Activated CD4-positive, CD25-positive, alpha-beta regulatory T cell treated with anti-CD3 and anti-CD28 coated beads, Interleukin-2, amount 50 U/mL, for 16 hours (primary cell): Measurements from ENCODE around the gene CAPRIN1.
A peak's percentile ranks its signal among the peaks of the same experiment; 100 is the strongest.

Experiments used
- DNase-seq: peaks from one replicate; pipeline ENCODE4 v3.0.0-alpha.2; 2020; ENCODE audit warnings: low read depth, low spot score

Gene CAPRIN1

GRCh38 chr11:34051349-34052035, at the start of gene CAPRIN1:
CAPRIN1 (plus strand) TSS chr11:34051731; CDS start chr11:34052421, 690 bp downstream.
- peak; percentile 68 for DNase-seq

GRCh38 chr11:34002420-34002819, 49.1 kb upstream of the CAPRIN1 start:
- no peak for DNase-seq

- no peak for DNase-seq
These were observed 47.3 kb upstream of the CAPRIN1 start for GRCh38 chr11:34004236-34004635.

- no peak for DNase-seq
These were observed 44.7 kb upstream of the CAPRIN1 start for GRCh38 chr11:34006876-34007275.

GRCh38 chr11:34012734-34013133, 38.8 kb upstream of the CAPRIN1 start:
- DNase-seq, result no peak

- DNase-seq, result no peak
These were observed 37.5 kb upstream of the CAPRIN1 start for GRCh38 chr11:34013898-34014571.

- DNase-seq, result no peak
These were observed 29.4 kb upstream of the CAPRIN1 start for GRCh38 chr11:34021977-34022735.

GRCh38 chr11:34026432-34026831, 25.1 kb upstream of the CAPRIN1 start:
- no peak for DNase-seq

GRCh38 chr11:34027516-34028408, 23.8 kb upstream of the CAPRIN1 start:
- DNase-seq, result no peak

GRCh38 chr11:34028425-34028824, 23.1 kb upstream of the CAPRIN1 start:
- no peak for DNase-seq

GRCh38 chr11:34029176-34029575, 22.4 kb upstream of the CAPRIN1 start:
- DNase-seq, result no peak

GRCh38 chr11:34030382-34030781, 21.1 kb upstream of the CAPRIN1 start:
- no peak for DNase-seq

- DNase-seq, result no peak
These were observed 18.1 kb upstream of the CAPRIN1 start for GRCh38 chr11:34033399-34033798.

- no peak for DNase-seq
These were observed 17.5 kb upstream of the CAPRIN1 start for GRCh38 chr11:34034053-34034452.

GRCh38 chr11:34036456-34036855, 15.1 kb upstream of the CAPRIN1 start:
- DNase-seq, result no peak

GRCh38 chr11:34037016-34037415, 14.5 kb upstream of the CAPRIN1 start:
- DNase-seq, result no peak

GRCh38 chr11:34040571-34040970, 11.0 kb upstream of the CAPRIN1 start:
- DNase-seq, result no peak

- DNase-seq, result no peak
These were observed 6.7 kb upstream of the CAPRIN1 start for GRCh38 chr11:34044664-34045485.

GRCh38 chr11:34049028-34049427, 2.5 kb upstream of the CAPRIN1 start:
- no peak for DNase-seq

GRCh38 chr11:34050581-34051348, 766 bp upstream of the CAPRIN1 start:
- no peak for DNase-seq
